GM12892 (cell line): ENCODE data around the gene PPDPF.

Experiments used
- POLR2A ChIP-seq: IDR thresholded peaks from 2 replicates; pipeline ENCODE4 v1.6.1; 2011; ENCODE audit warnings: low read depth, low read length, control low read depth
- POLR2AphosphoS5 ChIP-seq: IDR thresholded peaks from 2 replicates; pipeline ENCODE4 v1.6.1; 2011; ENCODE audit warnings: low read depth, low read length, control low read depth

- no peak for TF ChIP-seq POLR2A
- TF ChIP-seq POLR2AphosphoS5, result no peak
Observed at GRCh38 chr20:63471981-63472831, 48.4 kb upstream of the PPDPF start, which contains the start of gene KCNQ2.
